ENCODE results near the gene TMEM178B.

The TMEM178B gene

DNA sequence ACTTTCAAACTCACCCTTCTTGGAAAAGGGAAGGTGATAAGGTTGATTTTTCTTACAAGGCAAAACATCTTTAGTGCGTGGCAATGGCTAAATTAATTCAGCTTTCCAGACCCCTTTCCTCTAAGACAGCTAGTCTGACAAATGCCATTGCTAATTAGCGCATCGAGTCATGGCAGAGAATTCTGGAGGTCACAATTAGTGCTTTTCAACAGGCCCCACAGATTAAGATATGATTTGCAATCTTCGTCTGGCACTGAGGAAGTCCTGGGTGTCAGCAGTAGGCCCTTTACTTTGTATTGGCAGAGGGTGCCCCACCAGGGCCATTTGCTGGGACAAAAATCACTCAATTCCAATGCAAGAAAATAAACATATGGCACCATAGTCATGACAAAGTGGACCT, 288.1 kb downstream of the TMEM178B start:
- no peak for DNase-seq (ENCODE audit: low read depth)

DNA sequence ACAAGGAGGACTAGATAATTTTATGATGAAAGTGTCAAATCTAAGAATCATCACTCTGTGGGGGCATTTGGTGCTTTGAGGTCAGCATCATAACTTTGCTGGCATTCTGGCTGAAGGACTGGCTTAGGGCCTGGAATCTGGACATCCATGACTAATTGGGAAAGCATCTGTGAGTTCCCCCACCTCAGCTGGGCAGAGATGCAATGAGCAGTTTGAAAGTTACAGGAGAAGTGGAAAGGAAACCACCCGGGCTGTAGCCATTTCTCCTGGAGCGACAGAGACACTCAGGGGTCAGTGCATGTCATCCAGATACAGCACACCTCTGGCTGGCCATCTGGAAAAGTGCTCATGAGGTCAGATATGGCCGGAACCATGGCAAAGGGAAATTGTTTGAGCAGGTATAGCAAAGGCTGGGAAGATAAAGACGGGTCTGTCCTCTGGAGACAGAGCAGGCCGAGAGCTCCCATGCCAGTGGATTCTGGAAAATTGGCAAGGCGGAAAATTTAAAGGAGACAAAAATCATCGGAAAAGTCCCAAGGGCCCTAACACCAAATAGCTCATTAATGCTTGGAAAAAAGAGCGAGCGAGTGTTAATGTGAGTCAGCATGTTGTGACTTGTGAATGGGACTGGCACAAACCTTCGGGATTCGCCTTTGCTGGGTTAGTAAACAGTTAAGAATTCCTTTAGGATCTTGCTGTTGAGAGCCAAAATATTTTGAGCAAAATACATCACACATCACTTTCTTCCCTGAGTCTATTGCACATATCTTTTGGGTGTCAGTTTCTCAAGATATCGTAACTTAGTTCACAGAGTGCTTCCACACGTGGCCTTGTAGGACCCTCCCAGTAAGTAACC, 288.9 kb downstream of the TMEM178B start:
- peak; percentile 21 for DNase-seq (ENCODE audit: low read depth)
- H3K4me3 ChIP-seq (ENCODE audit: control insufficient read depth, low read depth, low read length), result no peak overlapping the region
- TF ChIP-seq, protein P1, sequence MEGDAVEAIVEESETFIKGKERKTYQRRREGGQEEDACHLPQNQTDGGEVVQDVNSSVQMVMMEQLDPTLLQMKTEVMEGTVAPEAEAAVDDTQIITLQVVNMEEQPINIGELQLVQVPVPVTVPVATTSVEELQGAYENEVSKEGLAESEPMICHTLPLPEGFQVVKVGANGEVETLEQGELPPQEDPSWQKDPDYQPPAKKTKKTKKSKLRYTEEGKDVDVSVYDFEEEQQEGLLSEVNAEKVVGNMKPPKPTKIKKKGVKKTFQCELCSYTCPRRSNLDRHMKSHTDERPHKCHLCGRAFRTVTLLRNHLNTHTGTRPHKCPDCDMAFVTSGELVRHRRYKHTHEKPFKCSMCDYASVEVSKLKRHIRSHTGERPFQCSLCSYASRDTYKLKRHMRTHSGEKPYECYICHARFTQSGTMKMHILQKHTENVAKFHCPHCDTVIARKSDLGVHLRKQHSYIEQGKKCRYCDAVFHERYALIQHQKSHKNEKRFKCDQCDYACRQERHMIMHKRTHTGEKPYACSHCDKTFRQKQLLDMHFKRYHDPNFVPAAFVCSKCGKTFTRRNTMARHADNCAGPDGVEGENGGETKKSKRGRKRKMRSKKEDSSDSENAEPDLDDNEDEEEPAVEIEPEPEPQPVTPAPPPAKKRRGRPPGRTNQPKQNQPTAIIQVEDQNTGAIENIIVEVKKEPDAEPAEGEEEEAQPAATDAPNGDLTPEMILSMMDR (IDR thresholded peaks at IDR 0.05; ENCODE audit: control insufficient read depth, insufficient read depth, low read depth, low read length, missing control alignments), result no peak

More for the DNA sequence above, 288.1 kb downstream of the TMEM178B start:
- TF ChIP-seq, protein P1 (IDR thresholded peaks at IDR 0.05; ENCODE audit: control insufficient read depth, insufficient read depth, low read depth, low read length, missing control alignments), result no peak
- no peak overlapping the region for H3K4me3 ChIP-seq (ENCODE audit: control insufficient read depth, low read depth, low read length)

DNA sequence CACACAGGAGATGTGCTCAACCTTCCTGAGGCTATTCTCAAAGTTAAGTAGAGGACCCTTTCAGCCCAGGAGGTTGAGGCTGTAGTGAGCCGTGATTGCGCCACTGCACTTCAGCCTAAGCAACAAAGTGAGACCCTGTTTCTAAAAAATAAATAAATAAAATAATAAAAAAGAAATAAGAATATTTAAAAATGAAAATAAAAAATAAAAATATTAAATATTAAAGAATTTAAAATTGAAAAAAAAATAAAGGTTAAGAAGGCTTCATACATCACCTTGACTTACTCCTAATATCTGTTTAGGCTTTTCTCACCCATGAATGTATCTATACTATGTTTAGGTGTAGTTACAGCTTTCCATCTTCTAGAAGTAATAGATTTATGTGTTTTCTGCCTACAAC, 289.9 kb downstream of the TMEM178B start:
- TF ChIP-seq, protein P1 (IDR thresholded peaks at IDR 0.05; ENCODE audit: control insufficient read depth, insufficient read depth, low read depth, low read length, missing control alignments), result no peak
- no peak for DNase-seq (ENCODE audit: low read depth)

GRCh38 chr7:141366091-141366621, 292.3 kb downstream of the TMEM178B start:
- no peak for DNase-seq (ENCODE audit: low read depth)
- no peak overlapping the region for H3K4me3 ChIP-seq (ENCODE audit: control insufficient read depth, low read depth, low read length)
- TF ChIP-seq, protein P1 (IDR thresholded peaks at IDR 0.05; ENCODE audit: control insufficient read depth, insufficient read depth, low read depth, low read length, missing control alignments), result no peak

More for the DNA sequence above, 289.9 kb downstream of the TMEM178B start:
- no peak overlapping the region for H3K4me3 ChIP-seq (ENCODE audit: control insufficient read depth, low read depth, low read length)

GRCh38 chr7:141369422-141369821, 295.6 kb downstream of the TMEM178B start:
- DNase-seq (ENCODE audit: low read depth), result no peak
- no peak overlapping the region for H3K4me3 ChIP-seq (ENCODE audit: control insufficient read depth, low read depth, low read length)
- TF ChIP-seq, protein P1 (IDR thresholded peaks at IDR 0.05; ENCODE audit: control insufficient read depth, insufficient read depth, low read depth, low read length, missing control alignments), result no peak

DNA sequence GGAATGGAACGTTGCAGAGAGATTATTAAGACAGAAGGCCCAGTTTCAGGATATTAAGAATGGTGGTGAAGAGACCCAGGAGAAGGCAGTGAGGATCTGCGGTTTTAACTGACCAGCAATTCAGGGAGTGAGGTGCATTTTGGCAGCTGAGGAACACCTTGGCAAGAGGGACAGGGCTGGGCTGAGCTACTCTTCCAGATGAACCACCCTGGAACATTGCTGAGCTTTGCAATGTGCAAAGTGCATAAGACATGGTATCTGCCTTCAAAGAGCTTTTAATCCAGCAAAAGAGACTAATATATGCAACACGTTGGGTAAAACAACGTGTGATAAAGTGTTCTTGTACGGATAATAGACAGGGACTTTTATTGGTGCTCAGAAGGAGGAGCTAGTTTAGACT, 296.3 kb downstream of the TMEM178B start:
- H3K4me3 ChIP-seq (ENCODE audit: control insufficient read depth, low read depth, low read length), result no peak overlapping the region
- TF ChIP-seq, protein P1 (IDR thresholded peaks at IDR 0.05; ENCODE audit: control insufficient read depth, insufficient read depth, low read depth, low read length, missing control alignments), result no peak
- no peak for DNase-seq (ENCODE audit: low read depth)
